SKM-1 treated with dmso at 0.1 percent for 144 hours (cell line): ENCODE data around the gene HLX.

ENCODE experiments used
- DNase-seq: peaks from one replicate; lab custom pipeline; 2025; ENCODE audit not compliant: unreplicated experiment; lab: John Stamatoyannopoulos, UW

HLX gene

GRCh38 chr1:220882061-220882891 lies 3.0 kb downstream of the HLX start:
- peak; percentile 97 for DNase-seq

- no peak for DNase-seq
Observed at GRCh38 chr1:220884109-220884980, 5.1 kb downstream of the HLX start.

GRCh38 chr1:220884981-220885918 lies 6.0 kb downstream of the HLX start:
- no peak for DNase-seq

GRCh38 chr1:220885971-220886370 lies 6.7 kb downstream of the HLX start:
- DNase-seq: no peak

GRCh38 chr1:220886470-220887201 lies 7.4 kb downstream of the HLX start:
- no peak for DNase-seq

- no peak for DNase-seq
Observed at GRCh38 chr1:220887202-220887519, 7.9 kb downstream of the HLX start.

- DNase-seq: no peak
Observed at GRCh38 chr1:220887520-220888416, 8.5 kb downstream of the HLX start.

- no peak for DNase-seq
Observed at GRCh38 chr1:220888417-220888986, 9.3 kb downstream of the HLX start.

GRCh38 chr1:220889333-220889732 lies 10.1 kb downstream of the HLX start:
- no peak for DNase-seq

- DNase-seq: no peak
Observed at GRCh38 chr1:220889848-220890287, 10.6 kb downstream of the HLX start.

- DNase-seq: no peak
Observed at GRCh38 chr1:220890602-220891001, 11.4 kb downstream of the HLX start.

GRCh38 chr1:220891224-220892085 lies 12.2 kb downstream of the HLX start:
- no peak for DNase-seq

- no peak for DNase-seq
Observed at GRCh38 chr1:220892086-220892376, 12.8 kb downstream of the HLX start.

- no peak for DNase-seq
Observed at GRCh38 chr1:220892997-220893700, 13.9 kb downstream of the HLX start.

GRCh38 chr1:220893701-220894024 lies 14.4 kb downstream of the HLX start:
- DNase-seq: no peak

- DNase-seq: no peak
Observed at GRCh38 chr1:220894025-220894923, 15.0 kb downstream of the HLX start.

GRCh38 chr1:220894924-220895256 lies 15.6 kb downstream of the HLX start:
- no peak for DNase-seq
